ENCODE measurements around the gene CYTH2.
"Not testable (repeated sequence)": the region's sequence is repeated elsewhere in the genome, so short reads cannot be mapped to it uniquely, and the experiment has no call there.

CYTH2 gene

DNA sequence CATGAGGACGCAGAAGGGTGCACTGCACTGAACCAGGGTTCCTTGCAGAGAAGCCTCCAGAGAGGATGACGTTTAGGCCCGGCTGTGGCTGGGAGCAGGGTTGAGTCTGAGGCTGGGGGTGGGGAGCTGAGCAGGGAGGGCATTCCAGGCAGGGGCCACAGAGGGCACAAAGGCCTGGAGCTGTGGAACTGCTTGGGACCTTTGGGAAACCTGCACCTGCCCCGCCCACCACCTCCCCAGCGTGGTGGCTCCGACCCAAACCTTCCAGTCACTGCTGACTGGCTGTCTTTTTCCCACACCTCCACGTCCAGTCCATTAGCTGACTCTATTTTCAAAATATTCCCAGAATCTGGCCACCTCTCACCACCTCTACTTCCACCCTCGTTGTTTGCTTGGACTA, 47.4 kb downstream of the CYTH2 start:
- peaks cover 16% of the 10 kb centered on the region for H3K27me3 ChIP-seq (ENCODE audit: insufficient read depth, poor library complexity, severe bottlenecking)
- H3K27ac ChIP-seq (replicated peaks): no peak overlapping the region
- TF ChIP-seq, protein P1, sequence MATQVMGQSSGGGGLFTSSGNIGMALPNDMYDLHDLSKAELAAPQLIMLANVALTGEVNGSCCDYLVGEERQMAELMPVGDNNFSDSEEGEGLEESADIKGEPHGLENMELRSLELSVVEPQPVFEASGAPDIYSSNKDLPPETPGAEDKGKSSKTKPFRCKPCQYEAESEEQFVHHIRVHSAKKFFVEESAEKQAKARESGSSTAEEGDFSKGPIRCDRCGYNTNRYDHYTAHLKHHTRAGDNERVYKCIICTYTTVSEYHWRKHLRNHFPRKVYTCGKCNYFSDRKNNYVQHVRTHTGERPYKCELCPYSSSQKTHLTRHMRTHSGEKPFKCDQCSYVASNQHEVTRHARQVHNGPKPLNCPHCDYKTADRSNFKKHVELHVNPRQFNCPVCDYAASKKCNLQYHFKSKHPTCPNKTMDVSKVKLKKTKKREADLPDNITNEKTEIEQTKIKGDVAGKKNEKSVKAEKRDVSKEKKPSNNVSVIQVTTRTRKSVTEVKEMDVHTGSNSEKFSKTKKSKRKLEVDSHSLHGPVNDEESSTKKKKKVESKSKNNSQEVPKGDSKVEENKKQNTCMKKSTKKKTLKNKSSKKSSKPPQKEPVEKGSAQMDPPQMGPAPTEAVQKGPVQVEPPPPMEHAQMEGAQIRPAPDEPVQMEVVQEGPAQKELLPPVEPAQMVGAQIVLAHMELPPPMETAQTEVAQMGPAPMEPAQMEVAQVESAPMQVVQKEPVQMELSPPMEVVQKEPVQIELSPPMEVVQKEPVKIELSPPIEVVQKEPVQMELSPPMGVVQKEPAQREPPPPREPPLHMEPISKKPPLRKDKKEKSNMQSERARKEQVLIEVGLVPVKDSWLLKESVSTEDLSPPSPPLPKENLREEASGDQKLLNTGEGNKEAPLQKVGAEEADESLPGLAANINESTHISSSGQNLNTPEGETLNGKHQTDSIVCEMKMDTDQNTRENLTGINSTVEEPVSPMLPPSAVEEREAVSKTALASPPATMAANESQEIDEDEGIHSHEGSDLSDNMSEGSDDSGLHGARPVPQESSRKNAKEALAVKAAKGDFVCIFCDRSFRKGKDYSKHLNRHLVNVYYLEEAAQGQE (IDR thresholded peaks at IDR 0.05; ENCODE audit: insufficient replicate concordance, low read depth): no peak
- TF ChIP-seq POLR2AphosphoS5 (IDR thresholded peaks at IDR 0.05; ENCODE audit: low read depth): no peak
- no peak for TF ChIP-seq GABPA (IDR thresholded peaks at IDR 0.05; ENCODE audit: low read depth)
- TF ChIP-seq SPI1 (IDR thresholded peaks at IDR 0.05; ENCODE audit: borderline replicate concordance, low read depth): no peak
- TF ChIP-seq, protein P2, sequence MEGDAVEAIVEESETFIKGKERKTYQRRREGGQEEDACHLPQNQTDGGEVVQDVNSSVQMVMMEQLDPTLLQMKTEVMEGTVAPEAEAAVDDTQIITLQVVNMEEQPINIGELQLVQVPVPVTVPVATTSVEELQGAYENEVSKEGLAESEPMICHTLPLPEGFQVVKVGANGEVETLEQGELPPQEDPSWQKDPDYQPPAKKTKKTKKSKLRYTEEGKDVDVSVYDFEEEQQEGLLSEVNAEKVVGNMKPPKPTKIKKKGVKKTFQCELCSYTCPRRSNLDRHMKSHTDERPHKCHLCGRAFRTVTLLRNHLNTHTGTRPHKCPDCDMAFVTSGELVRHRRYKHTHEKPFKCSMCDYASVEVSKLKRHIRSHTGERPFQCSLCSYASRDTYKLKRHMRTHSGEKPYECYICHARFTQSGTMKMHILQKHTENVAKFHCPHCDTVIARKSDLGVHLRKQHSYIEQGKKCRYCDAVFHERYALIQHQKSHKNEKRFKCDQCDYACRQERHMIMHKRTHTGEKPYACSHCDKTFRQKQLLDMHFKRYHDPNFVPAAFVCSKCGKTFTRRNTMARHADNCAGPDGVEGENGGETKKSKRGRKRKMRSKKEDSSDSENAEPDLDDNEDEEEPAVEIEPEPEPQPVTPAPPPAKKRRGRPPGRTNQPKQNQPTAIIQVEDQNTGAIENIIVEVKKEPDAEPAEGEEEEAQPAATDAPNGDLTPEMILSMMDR (IDR thresholded peaks at IDR 0.05; ENCODE audit: insufficient read depth, low read length): no peak
- H3K4me3 ChIP-seq (replicated peaks; ENCODE audit: insufficient read depth, low read length): no peak overlapping the region
- no peak for DNase-seq (ENCODE audit: low read depth in 1 of 2, low spot score in 1 of 2)

DNA sequence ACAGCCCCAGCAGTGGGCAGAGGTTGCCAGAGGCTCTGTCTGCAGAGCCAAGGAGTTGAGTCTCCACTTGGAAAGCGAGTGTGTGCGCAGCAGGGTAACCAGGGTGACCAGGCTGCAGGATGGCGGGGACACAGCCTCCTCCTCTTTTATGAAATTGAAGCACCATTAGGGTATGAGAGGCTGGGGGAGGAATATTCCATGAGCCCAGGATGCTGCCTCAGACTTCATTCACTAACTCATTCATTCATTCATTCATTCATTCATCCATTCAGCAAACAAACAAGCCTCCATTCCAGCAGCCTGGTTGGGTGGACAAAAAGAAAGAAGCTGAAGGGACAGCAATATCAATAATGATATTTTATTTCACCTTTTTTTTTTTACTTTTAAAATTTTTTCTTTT, 49.0 kb downstream of the CYTH2 start:
- DNase-seq (ENCODE audit: low read depth in 1 of 2, low spot score in 1 of 2): no peak
- Histone ChIP-seq H3K4me3 (replicated peaks; ENCODE audit: insufficient read depth, low read length) (no peak overlapping the region), H3K27ac (replicated peaks) (no peak overlapping the region), H3K27me3 (ENCODE audit: insufficient read depth, poor library complexity, severe bottlenecking) (peaks cover 3% of the 10 kb centered on the region)
- TF ChIP-seq SPI1 (IDR thresholded peaks at IDR 0.05; ENCODE audit: borderline replicate concordance, low read depth): no peak
- TF ChIP-seq, protein P2 (IDR thresholded peaks at IDR 0.05; ENCODE audit: insufficient read depth, low read length): no peak
- no peak for TF ChIP-seq POLR2AphosphoS5 (IDR thresholded peaks at IDR 0.05; ENCODE audit: low read depth)
- TF ChIP-seq, protein P1 (IDR thresholded peaks at IDR 0.05; ENCODE audit: insufficient replicate concordance, low read depth): no peak
- no peak for TF ChIP-seq GABPA (IDR thresholded peaks at IDR 0.05; ENCODE audit: low read depth)

DNA sequence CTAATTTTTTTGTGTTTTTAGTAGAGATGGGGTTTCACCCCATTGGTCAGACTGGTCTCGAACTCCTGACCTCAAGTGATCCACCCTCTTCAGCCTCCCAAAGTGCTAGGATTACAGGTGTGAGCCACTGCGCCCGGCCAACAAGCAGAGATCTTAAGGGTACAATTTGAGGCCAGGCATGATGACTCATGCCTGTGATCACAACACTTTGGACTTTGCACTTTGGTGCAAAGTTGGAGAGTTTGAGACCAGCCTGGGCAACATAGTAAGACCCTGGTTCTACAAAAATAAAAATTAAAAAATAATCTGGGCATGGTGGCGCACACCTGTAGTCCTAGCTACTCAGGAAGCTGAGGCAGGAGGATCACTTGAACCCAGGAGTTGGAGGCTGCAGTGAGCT, 50.3 kb downstream of the CYTH2 start:
- H3K4me3 ChIP-seq (replicated peaks; ENCODE audit: insufficient read depth, low read length); DNase-seq (ENCODE audit: low read depth in 1 of 2, low spot score in 1 of 2); H3K27ac ChIP-seq (replicated peaks); H3K27me3 ChIP-seq (ENCODE audit: insufficient read depth, poor library complexity, severe bottlenecking): not testable (repeated sequence)

DNA sequence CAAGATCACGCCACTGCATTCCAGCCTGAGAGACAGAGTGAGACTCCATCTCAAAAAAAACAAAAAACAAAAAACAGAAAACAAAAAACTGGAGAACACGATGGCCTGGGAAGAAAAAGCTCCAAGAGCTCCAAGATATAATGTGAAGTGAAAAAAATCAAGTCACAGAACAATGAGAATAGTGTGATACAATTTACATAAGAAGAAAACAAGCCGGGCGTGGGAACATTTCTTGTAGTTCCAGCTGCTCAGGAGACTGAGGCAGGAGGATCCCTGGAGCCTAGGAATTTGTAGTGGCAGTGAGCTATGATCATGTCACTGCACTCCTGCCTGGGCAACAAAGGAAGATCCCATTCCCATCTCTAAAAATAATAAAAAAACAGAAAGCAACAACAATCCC, 51.0 kb downstream of the CYTH2 start:
- TF ChIP-seq SPI1 (IDR thresholded peaks at IDR 0.05; ENCODE audit: borderline replicate concordance, low read depth): no peak
- no peak for TF ChIP-seq GABPA (IDR thresholded peaks at IDR 0.05; ENCODE audit: low read depth)
- TF ChIP-seq, protein P2 (IDR thresholded peaks at IDR 0.05; ENCODE audit: insufficient read depth, low read length): no peak
- TF ChIP-seq, protein P1 (IDR thresholded peaks at IDR 0.05; ENCODE audit: insufficient replicate concordance, low read depth): no peak
- no peak for TF ChIP-seq POLR2AphosphoS5 (IDR thresholded peaks at IDR 0.05; ENCODE audit: low read depth)
- no peak overlapping the region for H3K27ac ChIP-seq (replicated peaks)
- no peaks in the 10 kb centered on the region for H3K27me3 ChIP-seq (ENCODE audit: insufficient read depth, poor library complexity, severe bottlenecking)
- no peak overlapping the region for H3K4me3 ChIP-seq (replicated peaks; ENCODE audit: insufficient read depth, low read length)
- no peak for DNase-seq (ENCODE audit: low read depth in 1 of 2, low spot score in 1 of 2)
